PFSK-1 (cell line): ENCODE results near the gene NAT9.

Experiments used
- FOXP2 ChIP-seq: optimal IDR thresholded peaks from 2 replicates; pipeline ENCODE3; 2011; ENCODE audit warnings: borderline replicate concordance, control low read depth, inconsistent platforms; ENCODE audit not compliant: insufficient read depth; ENCODE audit errors: extremely low read length, extremely low read depth
- REST ChIP-seq, 2 experiments: IDR thresholded peaks; 2 replicates each; pipeline versions ENCODE4 v1.6.1 to v1.8.0; 2011 to 2012; ENCODE audit warnings: low read depth in 2 of 2, low read length in 2 of 2, control low read depth in 1 of 2, inconsistent platforms in 1 of 2, mild to moderate bottlenecking in 1 of 2, moderate library complexity in 1 of 2; ENCODE audit not compliant: insufficient read depth in 1 of 2
- SIN3A ChIP-seq: IDR thresholded peaks from 2 replicates; pipeline ENCODE4 v1.6.1; 2012; ENCODE audit warnings: mild to moderate bottlenecking, low read length, moderate library complexity, borderline replicate concordance; ENCODE audit not compliant: insufficient read depth

- TF ChIP-seq REST (IDR thresholded peaks at IDR 0.05; ENCODE audit: insufficient read depth in 1 of 2, low read depth in 2 of 2, low read length in 2 of 2) (no peak), SIN3A (no peak), FOXP2 (no peak)
Measured at GRCh38 chr17:74722782-74723181, 53.4 kb downstream of the NAT9 start.
